ENCODE data around the gene CFAP97D2.

Gene CFAP97D2

GRCh38 chr13:114200399-114200911 is 21.4 kb downstream of the CFAP97D2 start:
- DNase-seq = no peak

- DNase-seq = no peak
Observed at GRCh38 chr13:114202581-114202980, 23.5 kb downstream of the CFAP97D2 start.

GRCh38 chr13:114203536-114203935 is 24.5 kb downstream of the CFAP97D2 start:
- no peak for DNase-seq

GRCh38 chr13:114204894-114205293 is 25.8 kb downstream of the CFAP97D2 start:
- DNase-seq = no peak

DNA sequence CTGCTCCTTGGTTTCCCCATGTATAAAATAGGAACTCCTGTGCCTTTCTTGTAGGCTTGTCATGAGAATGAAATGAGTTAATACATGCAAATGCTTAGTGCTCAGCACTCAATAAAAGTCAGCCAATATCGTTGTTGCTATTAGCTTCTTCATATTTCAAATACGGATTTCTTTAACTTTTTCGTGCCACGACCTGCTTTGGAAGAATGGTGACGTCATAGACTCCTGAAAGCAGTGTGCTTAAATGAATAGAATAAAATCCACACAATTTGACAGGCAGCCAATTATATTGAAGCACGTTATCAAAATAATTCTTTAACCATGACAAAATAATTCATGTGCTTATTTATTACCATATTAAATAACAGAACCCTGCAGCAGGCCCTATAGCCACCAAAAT is 29.1 kb downstream of the CFAP97D2 start:
- DNase-seq = no peak

DNA sequence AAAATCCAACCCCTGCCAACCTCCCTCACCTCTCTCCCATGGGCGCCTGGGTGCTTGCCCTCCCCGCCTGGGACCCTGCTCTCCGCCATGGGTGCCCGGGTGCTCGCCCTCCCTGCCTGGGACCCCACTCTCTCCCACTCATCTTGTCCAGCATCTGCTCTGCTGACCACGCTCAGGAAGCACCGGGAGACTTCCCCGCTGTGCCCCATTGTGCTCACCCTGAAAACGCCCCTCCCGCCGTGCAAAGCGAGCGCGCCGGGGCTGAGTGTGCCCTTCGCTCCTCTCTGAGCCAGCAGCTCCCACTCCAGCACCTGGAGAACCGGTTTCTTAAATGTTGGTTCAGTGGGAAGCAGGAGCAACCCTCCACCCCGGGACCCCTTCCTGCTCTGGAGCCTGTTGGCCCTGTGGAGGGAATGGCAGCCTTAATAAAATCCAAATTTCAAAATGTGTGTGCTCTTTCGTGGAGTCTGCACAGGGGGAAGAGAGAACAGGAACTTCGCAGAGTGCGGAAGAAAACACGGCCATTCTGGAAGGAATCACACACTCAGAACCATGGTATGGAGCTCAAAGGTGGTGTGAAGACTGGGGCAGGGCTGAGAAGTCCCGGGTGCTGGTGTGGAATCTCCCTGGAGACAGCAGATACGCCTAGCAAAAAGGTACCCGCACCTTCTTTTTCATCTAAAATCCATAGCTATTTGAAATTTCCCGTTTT is 32.5 kb downstream of the CFAP97D2 start:
- DNase-seq = no peak

DNA sequence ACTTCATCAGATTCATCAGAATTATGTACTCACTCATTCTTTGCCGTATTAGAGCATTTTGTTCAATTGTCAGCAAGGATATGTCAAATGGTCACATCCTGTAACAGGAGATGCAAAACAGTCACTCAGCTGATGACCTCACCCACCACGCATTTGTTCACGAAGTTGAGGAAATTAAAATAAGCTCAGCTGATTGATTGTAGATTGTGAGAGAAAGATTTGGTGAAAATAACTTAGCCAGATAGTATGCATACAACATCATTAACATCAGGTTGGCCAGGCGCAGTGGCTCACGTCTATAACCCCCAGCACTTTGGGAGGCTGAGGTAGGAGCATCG is 33.1 kb downstream of the CFAP97D2 start:
- no peak for DNase-seq

- DNase-seq = no peak
Observed at GRCh38 chr13:114213980-114214379, 34.9 kb downstream of the CFAP97D2 start.

DNA sequence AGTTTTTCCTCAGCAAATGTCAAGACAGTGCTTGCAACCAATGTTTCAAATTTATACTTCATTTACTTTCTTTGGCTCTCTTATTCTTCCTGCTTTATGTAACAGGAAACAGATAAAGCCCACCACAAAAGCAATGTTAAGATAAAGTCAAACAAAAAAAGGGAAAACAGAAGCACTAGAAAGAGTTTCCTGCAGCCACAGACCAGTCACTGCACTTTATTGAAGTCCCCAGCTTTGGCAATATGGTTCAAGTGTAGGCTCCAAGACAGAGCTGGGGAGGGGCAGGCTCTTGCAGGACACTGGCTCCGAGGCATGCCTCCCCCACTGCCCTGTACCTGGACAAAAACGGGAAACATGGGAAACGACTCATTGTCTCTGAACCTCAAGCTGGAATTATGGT is 40.3 kb downstream of the CFAP97D2 start:
- DNase-seq = no peak

GRCh38 chr13:114222461-114222968 is 43.5 kb downstream of the CFAP97D2 start:
- DNase-seq = no peak

GRCh38 chr13:114224201-114224600 is 45.1 kb downstream of the CFAP97D2 start:
- no peak for DNase-seq

GRCh38 chr13:114225610-114226009 is 46.6 kb downstream of the CFAP97D2 start:
- DNase-seq = no peak

DNA sequence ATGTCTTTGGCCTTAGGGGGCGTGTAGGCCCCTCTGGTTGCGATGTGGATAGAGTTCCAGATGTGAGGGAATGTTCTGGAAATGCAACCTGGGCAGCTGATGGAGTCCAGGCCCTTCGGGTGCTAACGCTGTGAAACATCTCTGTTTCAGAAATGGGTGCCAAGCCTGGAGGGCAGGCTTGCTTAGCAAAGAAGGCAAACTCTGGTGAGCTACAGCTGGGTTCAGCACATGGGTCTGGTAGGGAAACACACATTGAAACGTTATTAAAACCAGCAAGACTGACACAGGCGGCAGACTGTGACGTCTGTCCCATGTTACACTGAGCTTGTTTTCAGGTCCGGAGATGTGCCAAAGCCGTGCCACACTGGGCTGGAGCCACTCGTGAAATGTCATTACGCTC is 47.0 kb downstream of the CFAP97D2 start:
- no peak for DNase-seq

GRCh38 chr13:114226699-114227323 is 47.8 kb downstream of the CFAP97D2 start:
- peak; percentile 69 to 82 (median 72) for DNase-seq

- no peak for DNase-seq
Observed at GRCh38 chr13:114227528-114227927, 48.5 kb downstream of the CFAP97D2 start.

- no peak for DNase-seq
Observed at GRCh38 chr13:114228176-114228575, 49.1 kb downstream of the CFAP97D2 start.

DNA sequence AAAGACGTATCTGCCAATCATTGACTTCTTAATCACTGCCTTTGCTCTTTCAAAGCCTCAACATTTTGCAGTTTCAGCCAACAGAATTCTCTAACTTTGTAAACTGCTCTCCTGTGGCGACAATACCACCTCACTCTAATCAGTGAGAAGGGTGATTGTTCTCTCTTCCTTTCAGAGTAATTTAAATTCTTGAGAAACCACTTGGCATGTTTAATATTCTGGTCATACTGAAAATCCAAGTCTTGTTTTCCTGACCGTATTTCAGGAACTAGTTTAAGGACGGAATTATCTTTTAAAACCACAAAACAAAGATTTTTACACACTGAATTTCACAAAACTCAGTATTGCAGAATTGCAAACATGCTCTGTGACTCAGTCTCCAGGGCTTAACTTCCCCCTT is 50.4 kb downstream of the CFAP97D2 start:
- no peak for DNase-seq

DNA sequence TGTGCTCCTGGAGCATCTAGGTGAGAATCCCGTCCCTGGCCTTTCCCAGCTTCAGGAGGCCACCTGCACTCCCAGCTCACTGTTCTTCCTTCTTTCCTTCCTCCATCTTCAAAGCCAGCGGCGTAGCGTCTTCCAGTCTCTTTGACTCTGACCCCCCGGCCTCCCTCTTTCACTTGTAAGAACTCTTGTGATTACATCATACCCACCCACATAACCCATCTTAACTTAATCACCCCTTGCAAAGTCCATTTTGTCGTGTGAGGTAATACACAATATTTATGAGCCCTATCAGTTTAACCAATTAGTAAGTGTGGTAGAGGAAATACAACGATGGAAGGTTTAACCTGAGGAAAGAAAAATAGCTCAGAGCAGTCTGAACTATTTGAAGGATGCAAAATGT is 51.1 kb downstream of the CFAP97D2 start:
- DNase-seq = no peak

- no peak for DNase-seq
Observed at GRCh38 chr13:114230575-114230974, 51.5 kb downstream of the CFAP97D2 start.

DNA sequence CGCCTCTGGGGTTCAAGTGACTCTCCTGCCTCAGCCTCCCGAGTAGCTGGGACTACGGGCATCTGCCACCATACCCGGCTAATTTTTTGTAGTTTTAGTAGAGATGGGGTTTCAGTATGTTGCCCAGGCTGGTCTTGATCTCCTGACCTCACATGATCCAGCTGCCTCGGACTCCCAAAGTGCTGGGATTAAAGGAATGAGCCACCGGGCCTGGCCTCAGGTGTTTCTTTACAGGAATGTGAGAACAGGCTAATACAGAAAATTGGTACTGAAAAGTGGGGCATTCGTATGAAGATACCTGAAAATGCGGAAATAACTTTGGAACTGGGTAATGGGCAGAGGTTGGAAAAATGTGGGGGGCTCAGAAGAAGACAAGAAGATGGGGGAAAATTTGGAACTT is 52.8 kb downstream of the CFAP97D2 start:
- DNase-seq = no peak

DNA sequence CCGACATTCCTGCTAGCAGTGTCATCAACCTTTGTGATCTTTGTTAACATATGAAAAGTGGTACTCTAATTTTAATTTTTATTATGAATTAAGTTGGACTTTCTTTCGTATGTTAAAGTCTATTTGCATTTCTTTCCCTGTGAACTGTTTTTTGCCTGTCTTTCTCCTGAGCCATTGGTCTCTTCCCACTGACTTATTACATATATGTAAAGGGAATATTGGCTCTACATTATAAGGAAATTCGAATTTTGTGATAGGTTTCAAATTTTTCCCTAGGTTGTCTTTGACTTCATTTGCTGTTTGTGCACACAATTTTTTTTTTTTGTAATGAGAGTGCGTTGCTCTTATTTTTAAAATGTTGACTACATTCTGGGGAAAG is 55.2 kb downstream of the CFAP97D2 start:
- no peak for DNase-seq

GRCh38 chr13:114234645-114235421 is 55.8 kb downstream of the CFAP97D2 start, which contains the start of gene CDC16:
Gene CDC16, plus strand, starts transcription at chr13:114234897. Its CDS starts 188 bp downstream, at chr13:114235085.
- peak; percentile 57 to 83 (median 75) for DNase-seq

DNA sequence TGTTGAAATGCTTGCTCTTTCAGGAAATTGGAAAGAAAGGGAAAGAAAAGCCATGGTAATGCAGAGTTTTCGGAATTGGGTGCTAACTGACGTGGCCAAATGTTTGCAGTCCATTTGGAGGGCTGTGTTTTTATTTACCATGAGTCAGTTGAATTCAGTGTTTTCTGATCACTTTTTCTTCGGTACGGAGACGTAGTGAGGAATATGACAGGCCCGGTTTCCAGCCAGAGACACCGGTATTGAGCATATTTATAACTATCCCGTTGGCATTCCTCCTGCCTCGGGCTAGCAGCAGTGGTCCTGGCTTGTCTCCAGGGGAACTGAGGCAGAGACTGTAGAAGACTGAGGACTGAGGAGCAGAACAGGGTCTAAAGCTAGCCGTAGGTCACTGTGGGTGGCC is 56.6 kb downstream of the CFAP97D2 start:
- DNase-seq = no peak

DNA sequence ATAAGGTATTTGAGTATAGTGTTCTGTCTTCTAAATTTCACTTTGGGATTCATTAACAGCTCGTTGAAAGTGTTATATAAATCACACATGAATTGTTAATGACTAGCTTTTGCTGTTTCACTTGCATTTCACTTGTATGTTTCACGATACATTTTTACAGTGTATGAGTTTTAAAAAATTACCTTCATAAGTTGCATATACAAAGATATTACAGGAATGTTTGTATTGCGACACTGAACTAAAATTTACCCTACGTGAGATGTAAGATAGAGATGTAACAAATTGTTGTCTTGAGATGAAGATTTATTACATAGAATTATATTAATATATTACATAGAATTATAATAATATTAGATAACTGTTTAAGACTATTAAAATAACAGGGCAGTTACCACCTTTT is 57.2 kb downstream of the CFAP97D2 start:
- DNase-seq = no peak
